ENCODE measurements around the gene PRPS1.

PRPS1 gene

GRCh38 chrX:107654566-107654871 is 26.2 kb downstream of the PRPS1 start:
- H3K4me3 ChIP-seq (ENCODE audit: low read depth, low read length): no peak overlapping the region
- no peak for TF ChIP-seq CTCF (IDR thresholded peaks at IDR 0.05; ENCODE audit: control insufficient read depth, extremely low read depth, insufficient read depth)
- DNase-seq (ENCODE audit: low read depth): no peak

- DNase-seq (ENCODE audit: low read depth): no peak
- peak; percentile 46 for TF ChIP-seq CTCF (IDR thresholded peaks at IDR 0.05; ENCODE audit: control insufficient read depth, extremely low read depth, insufficient read depth)
- no peak overlapping the region for H3K4me3 ChIP-seq (ENCODE audit: low read depth, low read length)
Observed at GRCh38 chrX:107654872-107655761, 26.8 kb downstream of the PRPS1 start.

GRCh38 chrX:107656978-107657377 is 28.7 kb downstream of the PRPS1 start:
- TF ChIP-seq CTCF (IDR thresholded peaks at IDR 0.05; ENCODE audit: control insufficient read depth, extremely low read depth, insufficient read depth): no peak
- DNase-seq (ENCODE audit: low read depth): no peak
- H3K4me3 ChIP-seq (ENCODE audit: low read depth, low read length): no peak overlapping the region

- no peak for TF ChIP-seq CTCF (IDR thresholded peaks at IDR 0.05; ENCODE audit: control insufficient read depth, extremely low read depth, insufficient read depth)
- no peak overlapping the region for H3K4me3 ChIP-seq (ENCODE audit: low read depth, low read length)
- no peak for DNase-seq (ENCODE audit: low read depth)
Observed at GRCh38 chrX:107658660-107659059, 30.4 kb downstream of the PRPS1 start.

- TF ChIP-seq CTCF (IDR thresholded peaks at IDR 0.05; ENCODE audit: control insufficient read depth, extremely low read depth, insufficient read depth): no peak
- H3K4me3 ChIP-seq (ENCODE audit: low read depth, low read length): no peak overlapping the region
- DNase-seq (ENCODE audit: low read depth): no peak
Observed at GRCh38 chrX:107659286-107659685, 31.0 kb downstream of the PRPS1 start.

GRCh38 chrX:107659768-107660167 is 31.5 kb downstream of the PRPS1 start:
- no peak overlapping the region for H3K4me3 ChIP-seq (ENCODE audit: low read depth, low read length)
- TF ChIP-seq CTCF (IDR thresholded peaks at IDR 0.05; ENCODE audit: control insufficient read depth, extremely low read depth, insufficient read depth): peak; percentile 60
- DNase-seq (ENCODE audit: low read depth): peak; percentile 41

GRCh38 chrX:107662145-107662544 is 33.8 kb downstream of the PRPS1 start:
- no peak for TF ChIP-seq CTCF (IDR thresholded peaks at IDR 0.05; ENCODE audit: control insufficient read depth, extremely low read depth, insufficient read depth)
- DNase-seq (ENCODE audit: low read depth): no peak
- no peak overlapping the region for H3K4me3 ChIP-seq (ENCODE audit: low read depth, low read length)
